ENCODE measurements around the gene FBXO42.

DNA sequence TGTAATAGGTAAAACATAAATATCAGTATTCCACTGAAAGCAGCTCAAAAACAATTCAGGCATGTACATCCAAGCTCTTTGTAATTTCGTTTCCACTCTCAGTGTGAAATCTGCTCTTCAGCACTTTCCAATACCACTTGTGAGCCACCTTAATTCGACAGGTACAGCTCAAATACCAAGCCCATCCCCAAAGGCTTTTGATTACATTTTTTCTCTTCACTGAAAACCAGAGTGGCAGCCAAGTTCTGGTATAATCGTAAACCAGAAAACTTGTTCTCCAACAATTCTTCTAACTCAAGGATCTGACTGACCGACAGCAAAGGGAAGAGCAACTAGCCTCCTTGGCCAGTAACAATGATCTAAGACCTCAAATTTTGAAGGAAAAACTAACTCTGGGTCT lies 36.8 kb downstream of the FBXO42 start:
- TF ChIP-seq POLR2A (IDR thresholded peaks at IDR 0.05; ENCODE audit: low read depth, low read length) (no peak), TAF1 (IDR thresholded peaks at IDR 0.05; ENCODE audit: low read depth, low read length) (no peak), POLR2AphosphoS5 (IDR thresholded peaks at IDR 0.05; ENCODE audit: low read depth, low read length) (no peak), PAX5 (IDR thresholded peaks at IDR 0.05; ENCODE audit: insufficient read depth, low read length, severe bottlenecking) (no peak), POU2F2 (IDR thresholded peaks at IDR 0.05; ENCODE audit: low read depth, low read length) (no peak)
